Large intestine (tissue), 3 donors: ENCODE results near the gene RBM33. TPM values are rescaled to one million over a fixed set of nuclear protein-coding genes. Genes with fewer than 3 reads are reported as not detected.
A peak's percentile ranks its signal among the peaks of the same experiment; 100 is the strongest.

Experiments
- DNase-seq, 2 donors: peaks; one replicate each; pipeline versions ENCODE4 v3.0.0 to v3.0.0-alpha.2; 2013
- H3K27ac ChIP-seq: one replicate; pipeline ENCODE4 v1.5.1; 2013; ENCODE audit warnings: low read length
- H3K27me3 ChIP-seq: 2 replicates; pipeline ENCODE4 v1.6.1; 2013; ENCODE audit warnings: low read length; ENCODE audit not compliant: control insufficient read depth, insufficient read depth
- H3K36me3 ChIP-seq: 2 replicates; pipeline ENCODE4 v1.6.1; 2013; ENCODE audit warnings: low read length; ENCODE audit not compliant: control insufficient read depth, insufficient read depth
- H3K4me1 ChIP-seq: one replicate; pipeline ENCODE4 v1.6.1; 2013; ENCODE audit warnings: low read length; ENCODE audit not compliant: control insufficient read depth, insufficient read depth
- H3K4me3 ChIP-seq: one replicate; pipeline ENCODE4 v1.5.1; 2013; ENCODE audit warnings: low read length
- H3K9me3 ChIP-seq: one replicate; pipeline ENCODE4 v1.6.1; 2013; ENCODE audit warnings: mild to moderate bottlenecking, low read depth, low read length, moderate library complexity; ENCODE audit not compliant: control insufficient read depth
- WGBS: methylation state at CpG from one replicate; pipeline ENCODE4 v1.1.5; 2013; ENCODE audit warnings: low lambda C conversion rate; ENCODE audit not compliant: insufficient coverage; 5-methylcytosine and 5-hydroxymethylcytosine counted together
- polyA plus RNA-seq: library from polyadenylated mRNA; unstranded; fragments of 120-200 nt; gene quantifications from one replicate; pipeline ENCODE4 v1.2.1, GENCODE V29; 2013

The RBM33 gene
- polyA plus RNA-seq, 1 donor, result 42.8 TPM

DNA sequence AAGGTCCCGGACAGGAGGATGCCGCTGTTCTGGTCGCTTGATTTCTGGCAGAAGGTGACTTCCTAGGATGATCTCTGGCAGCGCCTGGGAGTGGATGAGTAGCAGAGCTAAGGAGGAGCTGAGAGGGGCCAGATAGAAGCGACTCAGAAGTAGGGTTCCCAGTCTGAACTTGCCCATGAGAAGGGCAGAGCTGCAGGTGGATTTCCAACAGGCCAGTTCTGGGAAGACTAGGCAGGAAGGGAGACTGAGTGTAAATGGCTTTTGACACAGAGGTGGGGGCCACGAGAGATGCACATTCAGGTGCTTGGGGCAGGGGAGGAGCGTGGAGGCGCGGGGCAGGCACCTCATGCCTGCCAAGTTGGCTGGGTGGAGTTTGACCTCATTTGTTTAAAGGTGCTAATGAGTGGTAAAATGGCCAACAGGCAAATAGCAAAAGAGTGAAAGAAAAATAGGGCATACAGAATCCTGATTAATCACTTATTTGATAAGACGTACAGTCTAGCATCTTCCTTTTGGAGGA, 109.0 kb downstream of the RBM33 start:
- no CpG with 5 or more reads among the region's 10 CpGs for WGBS
- Histone ChIP-seq H3K4me1 (no peaks in the 10 kb centered on the region), H3K27ac (no peak overlapping the region), H3K36me3 (peaks cover 25% of the 10 kb centered on the region), H3K27me3 (no peaks in the 10 kb centered on the region), H3K4me3 (no peak overlapping the region), H3K9me3 (peaks cover 3% of the 10 kb centered on the region)
- no peak for DNase-seq

DNA sequence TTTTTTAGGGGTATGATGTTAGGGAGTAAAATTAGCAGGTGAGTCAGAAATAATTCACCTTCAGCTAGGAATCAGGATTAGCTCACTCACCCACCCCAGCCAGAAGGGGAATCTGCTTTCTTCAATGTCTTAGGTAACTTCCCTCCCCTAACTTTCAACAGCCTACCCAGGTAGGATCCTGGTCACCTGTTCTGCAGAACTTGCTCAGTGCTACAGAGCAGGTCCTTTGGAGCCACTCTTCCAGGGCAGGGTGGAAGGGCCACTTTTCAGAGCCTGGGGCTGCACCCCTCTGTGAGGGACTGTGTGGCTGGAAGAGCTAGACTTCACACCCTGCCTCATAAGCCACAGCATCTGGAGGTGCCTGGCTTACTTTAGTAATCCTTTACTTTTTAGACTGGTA, 109.7 kb downstream of the RBM33 start:
- Histone ChIP-seq H3K4me1 (no peaks in the 10 kb centered on the region), H3K27me3 (no peaks in the 10 kb centered on the region), H3K36me3 (peaks cover 23% of the 10 kb centered on the region), H3K9me3 (peaks cover 3% of the 10 kb centered on the region), H3K27ac (no peak overlapping the region), H3K4me3 (no peak overlapping the region)
- no peak for DNase-seq

DNA sequence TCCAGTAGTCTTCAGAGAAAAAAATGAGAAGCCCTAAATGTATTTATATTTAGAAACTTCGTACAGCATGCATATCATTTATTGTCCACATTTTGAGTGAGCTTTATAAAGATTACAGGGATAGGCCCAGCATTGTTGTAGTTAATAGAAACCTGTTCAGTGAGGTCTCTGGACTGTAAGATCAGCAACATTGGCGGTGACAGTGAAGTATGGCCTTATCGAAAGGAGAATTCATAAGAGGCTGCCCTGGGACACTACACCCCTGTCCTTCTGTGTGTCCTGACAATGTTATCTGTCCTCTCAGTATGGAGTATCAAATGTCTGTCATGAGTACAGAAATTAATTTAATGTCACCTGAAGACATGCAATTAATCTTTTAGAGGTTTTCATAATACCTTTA, 110.6 kb downstream of the RBM33 start:
- Histone ChIP-seq H3K4me3 (no peak overlapping the region), H3K9me3 (peaks cover 3% of the 10 kb centered on the region), H3K36me3 (peaks cover 21% of the 10 kb centered on the region), H3K27me3 (no peaks in the 10 kb centered on the region), H3K4me1 (peaks cover 5% of the 10 kb centered on the region), H3K27ac (no peak overlapping the region)
- WGBS, result no CpG with 5 or more reads among the region's 3 CpGs
- DNase-seq, result no peak

DNA sequence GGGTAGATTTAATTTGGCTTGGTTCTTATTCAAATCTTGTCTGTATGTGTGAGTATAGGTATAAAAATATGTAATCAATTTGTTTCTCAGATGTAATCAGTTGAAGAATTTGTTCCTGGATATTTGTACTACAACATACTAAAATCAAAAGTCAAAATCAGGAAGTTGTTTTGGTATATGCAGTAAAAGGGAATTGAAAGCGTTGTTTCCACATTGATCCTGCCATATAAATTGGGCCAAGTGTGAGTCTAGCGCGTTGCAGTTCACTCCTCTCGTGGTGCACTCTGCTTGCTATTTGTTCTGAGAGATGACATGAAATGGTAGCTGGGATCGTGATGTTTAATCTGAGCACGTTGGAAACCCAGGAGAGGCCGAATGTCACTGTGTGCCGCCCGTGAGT, 111.9 kb downstream of the RBM33 start:
- Histone ChIP-seq H3K36me3 (peaks cover 28% of the 10 kb centered on the region), H3K9me3 (peaks cover 3% of the 10 kb centered on the region), H3K27ac (no peak overlapping the region), H3K4me1 (peaks cover 13% of the 10 kb centered on the region), H3K27me3 (no peaks in the 10 kb centered on the region), H3K4me3 (no peak overlapping the region)
- DNase-seq, result no peak
- no CpG with 5 or more reads among the region's 9 CpGs for WGBS

DNA sequence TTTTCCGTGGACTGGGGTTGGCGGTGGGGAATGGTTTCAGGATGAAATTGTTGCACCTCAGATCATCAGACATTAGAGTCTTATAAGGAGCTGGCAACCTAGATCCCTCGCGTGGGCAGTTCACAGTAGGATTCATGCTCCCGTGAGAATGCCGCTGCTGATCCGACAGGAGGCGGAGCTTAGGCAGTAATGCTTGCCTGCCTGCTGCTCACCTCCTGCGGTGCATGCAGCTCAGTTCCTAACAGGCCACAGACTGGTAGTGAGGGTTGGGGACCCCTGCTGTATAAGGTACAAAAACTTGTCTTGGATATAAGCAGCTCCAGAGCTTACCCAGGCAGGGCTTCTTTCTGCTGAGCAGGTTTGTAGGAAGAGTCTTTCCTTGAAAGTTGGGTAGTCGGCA, 113.9 kb downstream of the RBM33 start:
- no CpG with 5 or more reads among the region's 10 CpGs for WGBS
- Histone ChIP-seq H3K27me3 (no peaks in the 10 kb centered on the region), H3K9me3 (peaks cover 3% of the 10 kb centered on the region), H3K27ac (no peak overlapping the region), H3K4me3 (no peak overlapping the region), H3K36me3 (peaks cover 32% of the 10 kb centered on the region), H3K4me1 (peaks cover 13% of the 10 kb centered on the region)
- no peak for DNase-seq

DNA sequence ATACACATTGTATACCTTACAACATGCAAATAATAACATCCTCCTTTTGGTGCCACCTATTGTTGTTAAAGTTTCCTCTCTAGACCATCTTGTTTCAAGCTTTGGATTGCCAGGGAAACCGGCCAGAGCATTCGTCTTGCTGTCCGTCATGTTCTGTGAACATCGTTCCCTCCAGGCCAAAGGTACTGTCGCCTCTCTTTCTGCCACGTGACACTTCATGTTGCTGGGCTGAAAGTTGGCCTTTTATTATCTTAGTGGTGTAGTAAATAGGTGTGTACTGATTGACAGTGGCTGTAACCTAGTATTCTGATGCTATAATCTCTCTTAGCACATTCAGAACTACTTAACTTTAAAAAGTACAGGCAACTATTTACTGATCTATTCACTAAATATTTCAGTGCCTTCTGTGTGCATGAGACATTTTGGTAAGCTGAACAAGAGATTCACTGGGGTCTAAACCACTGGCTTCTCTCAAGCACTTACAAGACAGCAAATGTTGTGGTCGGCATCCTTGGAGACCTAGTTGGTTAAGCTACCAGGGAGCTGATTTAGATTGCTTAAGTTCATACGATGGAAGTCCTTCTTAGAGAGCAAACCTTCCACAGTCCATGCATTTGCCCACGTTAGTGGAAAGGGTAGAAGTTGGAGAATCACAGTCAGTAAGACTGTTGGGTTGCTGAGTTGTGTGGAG, 115.4 kb downstream of the RBM33 start:
- peak; percentile 37 to 73 for DNase-seq

DNA sequence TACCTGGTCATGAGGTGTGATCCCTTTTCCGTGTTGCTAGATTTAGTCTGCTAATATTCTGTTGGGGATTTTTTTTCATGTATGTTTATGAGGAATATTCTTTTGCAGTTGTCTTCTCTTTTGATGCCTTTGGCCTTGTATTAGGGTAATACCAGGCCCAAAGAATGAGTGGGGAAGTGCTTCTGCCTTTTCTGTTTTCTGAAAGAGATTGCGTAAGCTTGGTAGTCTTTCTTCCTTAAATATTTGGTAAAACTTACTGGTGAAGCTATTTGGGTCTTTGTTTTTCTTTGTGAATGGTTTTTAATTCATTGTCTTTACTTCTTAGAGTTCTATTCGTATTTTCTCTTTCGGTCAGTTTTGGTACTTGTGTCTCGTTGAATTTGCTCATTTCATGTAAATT, 116.7 kb downstream of the RBM33 start:
- Histone ChIP-seq H3K4me3 (no peak overlapping the region), H3K9me3 (peaks cover 3% of the 10 kb centered on the region), H3K27me3 (no peaks in the 10 kb centered on the region), H3K27ac (no peak overlapping the region), H3K4me1 (peaks cover 13% of the 10 kb centered on the region), H3K36me3 (peaks cover 55% of the 10 kb centered on the region)
- DNase-seq, result no peak
- 100% methylated on average over 4 of the region's 5 CpGs for WGBS

More for the DNA sequence above, 115.4 kb downstream of the RBM33 start:
- peaks cover 3% of the 10 kb centered on the region for H3K9me3 ChIP-seq
- peaks cover 13% of the 10 kb centered on the region for H3K4me1 ChIP-seq
- no peak overlapping the region for H3K4me3 ChIP-seq
- 70% methylated on average over 2 of the region's 9 CpGs for WGBS
- peak overlapping the region; percentile 40 for H3K27ac ChIP-seq
- H3K36me3 ChIP-seq, result peaks cover 42% of the 10 kb centered on the region
- H3K27me3 ChIP-seq, result no peaks in the 10 kb centered on the region

DNA sequence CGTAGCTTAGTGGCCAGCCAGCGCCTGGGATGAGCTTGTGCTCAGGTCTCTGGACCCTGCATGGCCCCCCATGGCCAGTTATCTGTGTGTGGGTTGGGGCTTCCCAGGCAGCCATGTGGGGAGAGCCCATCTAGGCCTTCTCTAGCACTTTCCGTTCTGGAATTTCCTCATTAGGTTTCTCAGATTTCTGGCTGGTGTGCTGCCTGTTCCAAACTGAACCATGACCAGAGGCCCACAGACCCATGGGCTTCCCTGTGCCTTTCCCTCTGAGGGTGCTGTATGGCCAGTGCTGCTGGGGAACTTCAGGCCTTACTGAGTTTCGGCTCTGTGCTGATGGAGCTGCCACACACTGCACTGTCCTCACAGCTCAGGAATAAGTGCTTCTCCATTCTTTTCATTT, 117.6 kb downstream of the RBM33 start:
- H3K4me1 ChIP-seq, result peaks cover 13% of the 10 kb centered on the region
- H3K36me3 ChIP-seq, result peaks cover 60% of the 10 kb centered on the region

DNA sequence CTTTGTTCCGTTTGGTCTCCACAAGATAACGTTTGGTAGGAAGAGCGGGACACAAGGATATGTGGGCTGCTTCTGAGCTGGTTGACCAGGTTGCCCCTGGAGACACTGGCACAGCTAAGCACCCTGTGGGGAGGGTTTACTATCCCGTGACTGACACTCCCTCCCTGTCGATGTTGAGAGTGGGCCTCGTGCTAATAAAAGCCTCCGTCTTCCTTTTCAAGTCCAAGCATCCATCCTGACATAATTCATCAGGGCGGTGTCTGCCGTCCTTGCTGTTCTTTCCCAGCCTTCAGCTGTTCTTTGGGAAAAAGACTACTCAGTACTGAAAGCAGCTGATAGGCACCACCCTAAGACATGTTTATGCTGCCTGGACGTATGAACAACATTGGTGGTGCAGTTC, 118.2 kb downstream of the RBM33 start:
- WGBS, result 100% methylated on average over 1 of the region's 10 CpGs
- no peak overlapping the region for H3K4me3 ChIP-seq
- no peak for DNase-seq
- peaks cover 13% of the 10 kb centered on the region for H3K4me1 ChIP-seq
- H3K36me3 ChIP-seq, result peaks cover 64% of the 10 kb centered on the region
- H3K9me3 ChIP-seq, result peaks cover 2% of the 10 kb centered on the region
- no peak overlapping the region for H3K27ac ChIP-seq
- no peaks in the 10 kb centered on the region for H3K27me3 ChIP-seq

More for the DNA sequence above, 117.6 kb downstream of the RBM33 start:
- no peak overlapping the region for H3K4me3 ChIP-seq
- no peak overlapping the region for H3K27ac ChIP-seq
- no peak for DNase-seq
- no CpG with 5 or more reads among the region's 4 CpGs for WGBS
- no peaks in the 10 kb centered on the region for H3K27me3 ChIP-seq
- H3K9me3 ChIP-seq, result peaks cover 3% of the 10 kb centered on the region

DNA sequence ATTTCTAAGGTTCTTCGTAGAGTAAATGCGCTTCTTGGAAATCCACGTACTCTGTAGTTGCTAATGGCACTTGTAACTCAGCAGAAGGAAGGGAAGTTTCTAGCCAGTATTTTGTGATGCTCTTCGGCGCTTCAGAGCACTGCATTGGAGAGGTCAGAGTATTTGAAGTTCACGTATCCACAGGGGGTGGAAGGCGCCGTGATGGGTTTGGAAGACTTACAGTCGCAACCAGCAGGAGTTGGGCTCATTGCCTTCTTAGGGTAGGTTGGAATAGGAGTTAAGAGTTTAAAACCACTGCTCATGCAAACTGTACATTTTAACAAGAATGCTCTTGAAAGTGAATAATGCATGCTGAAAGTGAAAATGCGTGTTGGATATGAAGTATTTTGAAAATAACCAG, 118.7 kb downstream of the RBM33 start:
- DNase-seq, result no peak
- H3K27me3 ChIP-seq, result no peaks in the 10 kb centered on the region
- peaks cover 13% of the 10 kb centered on the region for H3K4me1 ChIP-seq
- no peak overlapping the region for H3K27ac ChIP-seq
- peaks cover 64% of the 10 kb centered on the region for H3K36me3 ChIP-seq
- H3K4me3 ChIP-seq, result no peak overlapping the region
- H3K9me3 ChIP-seq, result no peaks in the 10 kb centered on the region
- 100% methylated on average over 1 of the region's 10 CpGs for WGBS
